Neural progenitor cell (in vitro differentiated cells): ENCODE data around the gene POLDIP3. TPM values are rescaled to one million over a fixed set of nuclear protein-coding genes. Genes with fewer than 3 reads are reported as not detected.
"Not testable (repeated sequence)": the region's sequence is repeated elsewhere in the genome, so short reads cannot be mapped to it uniquely, and the experiment has no call there.

Experiments
- DNase-seq: peaks from one replicate; pipeline ENCODE4 v3.0.0-alpha.2; 2016; ENCODE audit warnings: low spot score
- H2AFZ ChIP-seq: fragments of 200-600 bp; sonication (generic); replicated peaks from 2 replicates; pipeline ENCODE4 v1.6.1; 2016; ENCODE audit warnings: antibody characterized with exemption
- H3F3A ChIP-seq: fragments of 200-600 bp; sonication (generic); 2 replicates; pipeline ENCODE4 v1.6.1; 2016; ENCODE audit warnings: antibody characterized with exemption, low read depth
- H3K27ac ChIP-seq: fragments of 200-600 bp; sonication (generic); 2 replicates; pipeline ENCODE4 v1.5.1; 2016; ENCODE audit warnings: mild to moderate bottlenecking
- H3K27me3 ChIP-seq: fragments of 200-600 bp; sonication (generic); 2 replicates; pipeline ENCODE4 v1.6.1; 2016; ENCODE audit warnings: mild to moderate bottlenecking, moderate library complexity
- H3K36me3 ChIP-seq: fragments of 200-600 bp; sonication (generic); 2 replicates; pipeline ENCODE4 v1.5.1; 2016
- H3K4me1 ChIP-seq: fragments of 200-600 bp; sonication (generic); 2 replicates; pipeline ENCODE4 v1.6.1; 2016; ENCODE audit warnings: mixed run types
- H3K4me2 ChIP-seq: fragments of 200-600 bp; sonication (generic); 2 replicates; pipeline ENCODE4 v1.6.1; 2016
- H3K4me3 ChIP-seq: fragments of 200-600 bp; sonication (generic); 2 replicates; pipeline ENCODE4 v1.5.1; 2016
- H3K79me2 ChIP-seq: fragments of 200-600 bp; sonication (generic); 2 replicates; pipeline ENCODE4 v1.6.1; 2016; ENCODE audit warnings: low read depth
- H3K9ac ChIP-seq: fragments of 200-600 bp; sonication (generic); 2 replicates; pipeline ENCODE4 v1.6.1; 2016
- H3K9me3 ChIP-seq: fragments of 200-600 bp; sonication (generic); 2 replicates; pipeline ENCODE4 v1.5.1; 2016; ENCODE audit warnings: low read depth
- H4K20me1 ChIP-seq: fragments of 200-600 bp; sonication (generic); 2 replicates; pipeline ENCODE4 v1.6.1; 2016; ENCODE audit warnings: low read depth
- H3K27ac Mint-ChIP-seq: 3 replicates; pipeline ENCODE4 v1.8.0; 2021; ENCODE audit warnings: mixed read lengths
- H3K27me3 Mint-ChIP-seq: 2 replicates; pipeline ENCODE4 v1.8.0; 2022; ENCODE audit warnings: low read depth, mild to moderate bottlenecking, inconsistent platforms, moderate library complexity, mixed read lengths; ENCODE audit not compliant: insufficient read depth
- H3K36me3 Mint-ChIP-seq: 3 replicates; pipeline ENCODE4 v1.8.0; 2021; ENCODE audit warnings: mixed read lengths
- H3K4me1 Mint-ChIP-seq: 3 replicates; pipeline ENCODE4 v1.8.0; 2021; ENCODE audit warnings: mixed read lengths
- H3K4me3 Mint-ChIP-seq: 3 replicates; pipeline ENCODE4 v1.8.0; 2021; ENCODE audit warnings: mild to moderate bottlenecking, moderate library complexity, mixed read lengths
- H3K9me3 Mint-ChIP-seq: 3 replicates; pipeline ENCODE4 v1.8.0; 2020; ENCODE audit warnings: mixed read lengths
- CTCF ChIP-seq: fragments of 200-600 bp; sonication (generic); IDR thresholded peaks from 2 replicates; pipeline ENCODE4 v1.5.1; 2017; ENCODE audit warnings: antibody characterized with exemption, mild to moderate bottlenecking
- EZH2 ChIP-seq: fragments of 200-600 bp; sonication (generic); IDR thresholded peaks from 2 replicates; pipeline ENCODE4 v1.6.1; 2017; ENCODE audit warnings: antibody characterized with exemption, mild to moderate bottlenecking, moderate library complexity
- EZH2phosphoT487 ChIP-seq: fragments of 200-600 bp; sonication (generic); IDR thresholded peaks from 2 replicates; pipeline ENCODE4 v1.6.1; 2017; ENCODE audit warnings: antibody characterized with exemption
- total RNA-seq: library from RNA; depleted of rRNA; stranded (reverse); fragments of >200 nt; gene quantifications from 2 replicates; pipeline ENCODE4 v1.2.3, GENCODE V29; 2015; ENCODE audit warnings: low replicate concordance

POLDIP3 gene
- total RNA-seq, 1 donor from 2014 or later: 37.8 TPM

- H3K4me1 ChIP-seq: peaks cover 6% of the 10 kb centered on the region
- peaks cover 19% of the 10 kb centered on the region for H3K4me1 Mint-ChIP-seq
- no peaks in the 10 kb centered on the region for H3K79me2 ChIP-seq
- peak overlapping the region; percentile 55 for H3K27ac Mint-ChIP-seq
- no peak overlapping the region for H2AFZ ChIP-seq
- H3K9ac ChIP-seq: no peak overlapping the region
- H3F3A ChIP-seq: peaks cover 19% of the 10 kb centered on the region
- H3K36me3 ChIP-seq: no peaks in the 10 kb centered on the region
- no peak overlapping the region for H3K27ac ChIP-seq
- no peak for TF ChIP-seq EZH2
- peaks cover 8% of the 10 kb centered on the region for H3K9me3 ChIP-seq
- H3K27me3 ChIP-seq: peaks cover 26% of the 10 kb centered on the region
- H3K36me3 Mint-ChIP-seq: peaks cover 6% of the 10 kb centered on the region
- DNase-seq: no peak
- no peak overlapping the region for H3K4me3 ChIP-seq
- H3K4me3 Mint-ChIP-seq: peak overlapping the region; percentile 19
- H3K9me3 Mint-ChIP-seq: peaks cover 15% of the 10 kb centered on the region
- no peaks in the 10 kb centered on the region for H4K20me1 ChIP-seq
- peaks cover 23% of the 10 kb centered on the region for H3K27me3 Mint-ChIP-seq
- H3K4me2 ChIP-seq: no peak overlapping the region
Measured at GRCh38 chr22:42549331-42550060, 65.2 kb downstream of the POLDIP3 start.

GRCh38 chr22:42548597-42549330, 65.9 kb downstream of the POLDIP3 start:
- no peak for DNase-seq
- H3K27ac ChIP-seq: no peak overlapping the region

GRCh38 chr22:42548126-42548525, 66.6 kb downstream of the POLDIP3 start:
- H3K4me3 Mint-ChIP-seq: not testable (repeated sequence)

More at GRCh38 chr22:42548597-42549330, 65.9 kb downstream of the POLDIP3 start:
- Mint-ChIP-seq H3K4me3 (peak overlapping the region; percentile 19), H3K36me3 (peaks cover 6% of the 10 kb centered on the region), H3K9me3 (peaks cover 15% of the 10 kb centered on the region), H3K4me1 (peaks cover 15% of the 10 kb centered on the region), H3K27ac (peak overlapping the region; percentile 55), H3K27me3 (peaks cover 22% of the 10 kb centered on the region)
- TF ChIP-seq EZH2phosphoT487 (no peak), CTCF (no peak), EZH2 (no peak)
- Histone ChIP-seq H3K79me2 (no peaks in the 10 kb centered on the region), H3K9ac (no peak overlapping the region), H3K4me2 (no peak overlapping the region), H4K20me1 (no peaks in the 10 kb centered on the region), H3K4me3 (no peak overlapping the region), H3K36me3 (no peaks in the 10 kb centered on the region), H2AFZ (no peak overlapping the region), H3K4me1 (no peaks in the 10 kb centered on the region), H3F3A (peaks cover 13% of the 10 kb centered on the region), H3K27me3 (peaks cover 19% of the 10 kb centered on the region), H3K9me3 (peaks cover 8% of the 10 kb centered on the region)

GRCh38 chr22:42547562-42547961, 67.1 kb downstream of the POLDIP3 start:
- Histone ChIP-seq H3K79me2 (no peaks in the 10 kb centered on the region), H2AFZ (no peak overlapping the region), H3K9ac (no peak overlapping the region), H3K4me1 (no peaks in the 10 kb centered on the region), H3K36me3 (no peaks in the 10 kb centered on the region), H3K27me3 (peaks cover 9% of the 10 kb centered on the region), H3K4me2 (no peak overlapping the region), H4K20me1 (no peaks in the 10 kb centered on the region), H3F3A (peaks cover 2% of the 10 kb centered on the region), H3K9me3 (peaks cover 8% of the 10 kb centered on the region), H3K4me3 (no peak overlapping the region), H3K27ac (no peak overlapping the region)
- no peak overlapping the region for H3K27ac Mint-ChIP-seq
- TF ChIP-seq EZH2phosphoT487: no peak
- DNase-seq: no peak
- H3K4me1 Mint-ChIP-seq: peaks cover 9% of the 10 kb centered on the region
- H3K27me3 Mint-ChIP-seq: peaks cover 15% of the 10 kb centered on the region
- peaks cover 15% of the 10 kb centered on the region for H3K9me3 Mint-ChIP-seq
- peaks cover 3% of the 10 kb centered on the region for H3K36me3 Mint-ChIP-seq
- H3K4me3 Mint-ChIP-seq: no peak overlapping the region

More at GRCh38 chr22:42548126-42548525, 66.6 kb downstream of the POLDIP3 start:
- not testable (repeated sequence) for H3K4me1 ChIP-seq, H3K4me3 ChIP-seq, H3K27ac Mint-ChIP-seq, H3K36me3 Mint-ChIP-seq, H3K27ac ChIP-seq, H4K20me1 ChIP-seq, DNase-seq, H3K79me2 ChIP-seq, H2AFZ ChIP-seq, H3F3A ChIP-seq, H3K4me2 ChIP-seq, H3K9ac ChIP-seq, H3K9me3 ChIP-seq, H3K36me3 ChIP-seq
- peaks cover 15% of the 10 kb centered on the region for H3K9me3 Mint-ChIP-seq
- H3K27me3 Mint-ChIP-seq: peaks cover 20% of the 10 kb centered on the region
- H3K4me1 Mint-ChIP-seq: peaks cover 12% of the 10 kb centered on the region
- peaks cover 12% of the 10 kb centered on the region for H3K27me3 ChIP-seq
